Activated naive CD4-positive, alpha-beta T cell (primary cell): Measurements from ENCODE around the gene LCNL1.
A peak's percentile ranks its signal among the peaks of the same experiment; 100 is the strongest.

Experiments
- DNase-seq, 4 experiments: peaks; one replicate each; lab custom pipeline; 2025; lab: John Stamatoyannopoulos, UW

Gene LCNL1

DNA sequence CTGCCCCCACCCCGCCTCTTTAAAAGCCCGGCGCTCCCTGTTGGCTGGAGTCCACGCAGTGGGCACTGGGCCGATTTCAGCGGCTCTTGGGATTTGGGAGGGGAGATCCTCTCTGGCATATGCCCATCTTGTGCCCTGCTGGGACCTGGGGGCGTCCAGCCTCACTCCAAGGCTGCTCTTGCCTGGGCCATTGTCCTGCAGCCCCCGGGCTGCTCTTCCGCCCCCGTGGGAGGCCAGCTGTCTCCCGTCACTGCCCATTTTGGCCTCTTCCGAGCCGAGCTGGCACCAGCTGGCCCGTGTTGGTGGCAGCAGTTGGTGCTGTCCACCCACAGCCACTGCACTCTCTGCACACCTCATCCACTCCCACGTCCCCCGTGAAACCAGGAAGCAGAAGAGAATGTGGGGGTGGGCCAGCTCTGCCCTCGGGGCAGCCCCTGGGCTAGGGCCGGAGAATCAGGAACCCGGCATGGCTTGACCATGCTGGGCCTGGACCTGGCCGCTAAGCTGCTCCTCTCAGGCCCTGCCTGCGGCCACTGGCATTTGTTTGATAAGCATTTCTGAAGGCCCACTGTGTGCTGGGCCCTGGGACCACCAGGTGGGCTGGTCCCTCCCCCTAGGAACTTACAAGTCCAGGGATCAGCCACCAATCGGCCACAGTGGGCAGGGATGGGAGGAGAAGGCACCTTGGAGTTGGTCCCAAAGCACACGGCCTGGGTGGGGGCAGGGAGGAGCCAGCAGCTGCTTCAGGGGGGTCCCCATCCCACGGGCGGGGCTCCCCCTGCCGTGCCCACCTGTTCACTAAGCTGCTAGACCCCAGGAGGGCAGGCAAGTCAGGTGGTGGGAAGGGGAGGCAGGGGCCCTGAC, 35.5 kb upstream of the LCNL1 start:
- no peak for DNase-seq

DNA sequence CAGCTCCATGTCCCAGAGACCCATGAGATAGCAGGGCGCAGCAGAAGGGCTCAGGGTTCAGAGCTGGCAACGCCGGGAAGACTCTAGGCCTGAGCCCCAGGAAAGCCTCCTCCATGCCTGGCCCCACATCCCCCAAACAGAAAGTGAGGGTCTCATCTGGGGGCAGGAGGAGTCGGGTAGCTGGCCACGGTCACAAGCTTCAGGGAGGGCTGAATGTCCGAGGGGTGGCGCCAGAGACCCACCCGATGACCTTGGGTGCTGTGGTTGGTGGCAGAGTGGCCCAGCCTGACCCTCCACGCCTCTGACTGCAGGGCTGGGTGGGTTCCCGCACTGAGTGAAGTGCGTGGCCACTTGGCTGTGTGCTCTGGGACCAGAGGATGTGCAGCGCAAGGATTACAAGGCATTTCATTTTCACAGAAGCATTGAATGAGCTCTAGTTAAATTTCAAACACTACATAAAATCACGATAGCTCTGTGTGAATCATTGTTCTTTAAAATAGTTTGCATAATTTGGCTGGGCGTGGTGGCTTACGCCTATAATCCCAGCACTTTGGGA, 34.8 kb upstream of the LCNL1 start:
- DNase-seq, result no peak

GRCh38 chr9:136949239-136949816, 33.5 kb upstream of the LCNL1 start:
- no peak for DNase-seq

DNA sequence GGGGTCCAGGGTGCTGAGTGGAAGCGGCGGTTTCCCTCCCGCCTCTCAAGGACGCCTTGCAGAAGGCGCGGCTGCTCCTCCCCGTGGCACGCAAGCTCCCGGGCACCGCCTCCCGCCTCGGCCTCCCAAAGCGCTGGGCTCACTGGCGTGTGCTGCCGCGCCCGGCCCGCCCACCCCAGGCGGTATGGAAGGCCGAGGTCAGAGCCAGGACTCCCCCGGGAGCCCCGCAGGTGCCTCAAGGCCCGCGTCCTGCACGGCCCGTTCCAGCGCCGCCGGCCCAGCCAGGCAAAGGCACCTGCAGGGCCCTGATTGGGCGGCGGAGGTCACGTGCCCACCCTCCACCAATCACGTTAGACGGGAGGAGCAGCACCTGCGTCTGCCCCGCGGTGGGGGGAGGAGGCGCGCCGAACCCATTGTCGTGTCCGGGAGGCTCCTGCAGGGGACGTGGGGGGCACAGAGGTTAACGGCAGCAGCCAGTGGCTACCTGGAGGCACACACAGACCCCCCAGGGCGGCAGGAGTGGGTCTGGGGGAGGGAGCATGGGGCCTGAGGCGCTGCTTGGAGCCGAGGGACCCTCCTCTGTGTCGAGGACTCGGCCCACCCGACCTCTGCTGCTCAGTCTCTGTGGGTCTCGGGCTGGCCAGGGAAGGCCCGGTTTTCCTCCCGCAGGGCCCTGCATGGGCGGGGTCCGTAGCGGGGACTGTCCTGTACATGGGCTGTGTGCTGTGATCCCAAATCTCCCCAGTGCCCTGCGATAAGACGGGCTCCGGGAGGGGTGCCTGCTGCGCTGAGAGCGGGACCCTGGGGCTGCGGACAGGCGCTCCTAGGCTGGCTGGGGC, 32.8 kb upstream of the LCNL1 start:
- peak; percentile 87 to 94 (median 91) for DNase-seq

DNA sequence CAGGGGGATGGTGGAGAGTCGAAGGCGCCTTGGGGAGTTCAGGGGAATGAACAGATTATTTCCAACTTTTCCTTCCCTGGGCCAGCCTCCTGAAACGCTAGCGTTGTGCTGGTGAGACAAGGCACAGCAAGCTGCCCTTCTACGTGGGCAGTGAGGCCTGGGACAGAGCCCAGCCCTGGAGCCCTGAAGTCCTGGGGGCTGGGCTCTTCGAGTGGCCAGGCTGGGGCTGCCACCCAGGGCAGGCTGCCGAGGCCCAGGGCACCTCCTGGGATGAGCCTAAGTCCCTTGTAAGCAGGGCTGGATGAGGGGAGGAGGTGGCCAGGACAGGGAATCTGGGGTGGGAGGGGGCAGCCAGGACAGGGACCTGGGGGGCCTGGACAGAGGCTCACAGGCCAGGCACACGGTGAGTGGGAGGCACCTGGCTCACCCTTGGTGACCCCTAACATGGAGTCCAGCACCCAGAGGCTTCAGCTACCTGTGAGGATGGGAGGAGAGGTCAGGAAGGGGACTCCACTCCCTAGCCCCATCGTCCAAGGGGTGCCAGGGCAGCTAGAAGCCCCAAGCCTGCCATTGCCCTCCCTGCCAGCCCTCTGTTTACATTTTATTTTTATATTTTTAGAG, 32.0 kb upstream of the LCNL1 start:
- no peak for DNase-seq

DNA sequence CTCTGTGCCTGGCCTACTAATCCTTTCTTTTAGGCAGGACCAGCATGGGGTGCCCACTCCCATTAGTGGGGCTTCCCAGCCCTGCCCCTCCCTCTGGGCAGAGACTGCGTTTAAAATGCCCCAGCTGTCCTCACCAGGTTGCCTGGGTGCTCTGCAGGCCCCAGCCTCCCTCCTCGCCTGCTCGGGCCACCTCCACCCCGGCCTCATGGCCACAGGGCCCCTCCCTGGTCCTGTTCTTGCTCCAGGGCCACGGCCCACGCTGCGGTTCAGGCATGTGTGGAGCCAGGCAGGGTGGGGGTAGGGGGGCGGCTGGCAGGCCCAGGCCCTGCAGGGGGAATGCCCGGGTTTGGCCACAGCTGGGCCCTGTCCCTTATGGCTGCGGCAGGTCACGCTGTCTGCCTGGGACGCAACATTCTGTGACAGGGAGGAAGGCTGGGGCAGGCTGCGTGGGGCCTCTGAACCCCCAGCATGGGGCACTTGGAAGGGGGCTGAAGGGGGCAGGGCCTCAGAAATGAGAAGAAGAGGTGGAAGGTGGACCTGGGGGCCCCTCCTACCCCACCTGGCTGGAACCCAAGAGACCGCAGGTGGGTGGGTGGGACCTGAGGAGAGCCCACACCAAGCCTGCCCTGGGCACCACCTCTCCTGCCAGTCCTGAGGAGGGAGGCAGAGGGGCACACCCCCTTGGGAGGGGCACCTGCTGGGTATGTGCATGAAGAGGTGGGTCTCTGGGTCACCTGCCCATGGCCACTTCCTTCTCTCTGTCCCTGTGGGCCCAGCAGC, 31.1 kb upstream of the LCNL1 start, which contains the start of gene LCN12:
TSS of gene LCN12 (plus strand) at position 733 of the 780 bp plus-strand sequence. CDS start 55 bp downstream, outside the sequence.
- DNase-seq, result no peak

DNA sequence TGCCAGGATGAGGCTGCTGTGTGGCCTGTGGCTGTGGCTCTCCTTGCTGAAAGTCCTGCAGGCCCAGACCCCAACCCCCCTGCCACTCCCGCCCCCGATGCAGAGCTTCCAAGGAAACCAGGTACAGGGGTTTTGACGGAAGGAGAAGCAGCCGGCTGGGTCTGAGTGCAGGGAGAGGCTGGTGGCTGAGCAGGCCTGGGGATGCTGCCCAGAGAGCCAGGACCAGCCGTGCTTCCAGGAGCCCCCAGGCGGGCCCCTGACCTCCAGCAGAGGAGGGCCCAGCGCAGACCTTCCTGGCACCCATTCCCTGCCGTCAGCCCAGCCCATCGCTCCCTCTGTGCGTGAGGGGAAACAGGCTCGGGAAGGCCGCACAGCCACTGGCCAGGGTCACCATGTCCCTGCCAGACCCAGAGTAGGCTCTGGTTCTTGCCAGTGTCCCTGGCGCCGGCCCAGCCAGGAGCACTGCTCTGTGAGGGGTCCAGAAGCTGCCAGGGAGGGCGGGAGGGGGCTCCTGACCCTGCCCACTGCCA, 30.4 kb upstream of the LCNL1 start:
- no peak for DNase-seq

- DNase-seq, result no peak
Observed at GRCh38 chr9:136952876-136953770, 29.7 kb upstream of the LCNL1 start.

GRCh38 chr9:136953771-136954269, 29.0 kb upstream of the LCNL1 start:
- no peak for DNase-seq

- DNase-seq, result no peak
Observed at GRCh38 chr9:136954270-136955083, 28.3 kb upstream of the LCNL1 start.

- DNase-seq, result no peak
Observed at GRCh38 chr9:136955202-136955942, 27.4 kb upstream of the LCNL1 start.

DNA sequence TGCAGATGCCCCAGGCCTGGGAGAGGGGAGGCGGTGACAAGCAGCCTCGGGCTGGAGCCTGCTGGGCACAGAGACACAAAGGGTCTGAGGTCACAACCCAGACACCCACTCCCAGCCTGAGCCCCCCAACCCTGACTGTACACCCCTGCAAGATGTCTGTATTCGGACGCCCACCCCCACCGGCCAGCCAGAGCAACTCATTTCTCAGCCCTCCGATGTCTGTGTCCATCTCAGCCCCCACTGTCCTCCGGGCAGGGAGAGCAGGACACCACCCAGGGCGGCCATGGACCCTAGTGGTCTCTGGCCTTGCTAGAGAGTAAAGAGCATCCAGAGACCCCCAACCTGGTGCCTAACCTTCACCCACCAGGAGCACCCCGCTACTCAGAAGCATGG, 26.9 kb upstream of the LCNL1 start:
- no peak for DNase-seq

DNA sequence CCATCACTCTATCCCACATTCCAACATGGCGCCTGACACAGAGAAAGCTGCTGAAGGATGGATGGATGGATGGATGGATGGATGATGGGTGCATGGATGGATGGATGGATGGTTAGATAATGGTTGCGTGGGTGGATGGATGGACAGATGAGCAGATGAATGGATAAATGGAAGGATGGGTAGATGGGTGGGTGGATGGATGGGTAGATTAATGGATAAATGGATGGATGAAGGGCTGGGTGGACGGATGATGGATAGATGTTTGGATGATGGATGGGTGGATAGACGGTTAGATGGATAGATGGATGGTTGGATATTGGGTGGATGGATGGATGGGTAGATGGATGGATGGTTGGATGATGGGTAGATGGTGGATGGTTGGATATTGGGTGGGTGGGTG, 26.2 kb upstream of the LCNL1 start:
- no peak for DNase-seq

DNA sequence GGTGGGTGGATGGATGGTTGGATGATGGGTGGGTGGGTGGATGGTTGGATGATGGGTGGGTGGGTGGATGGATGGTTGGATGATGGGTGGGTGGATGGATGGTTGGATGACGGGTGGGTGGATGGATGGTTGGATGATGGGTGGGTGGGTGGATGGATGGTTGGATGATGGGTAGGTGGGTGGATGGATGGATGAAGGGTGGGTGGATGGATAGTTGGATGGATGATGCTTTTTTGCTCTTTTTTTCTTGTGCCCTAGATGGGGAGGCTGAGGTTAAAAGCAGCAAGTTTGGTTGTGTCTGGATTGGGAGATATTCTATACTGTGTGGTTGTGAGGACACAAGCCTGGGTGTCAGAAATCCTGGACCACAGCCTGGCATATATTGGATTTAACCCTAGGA, 25.3 kb upstream of the LCNL1 start:
- no peak for DNase-seq

GRCh38 chr9:136957901-136958300, 24.9 kb upstream of the LCNL1 start:
- DNase-seq, result no peak

DNA sequence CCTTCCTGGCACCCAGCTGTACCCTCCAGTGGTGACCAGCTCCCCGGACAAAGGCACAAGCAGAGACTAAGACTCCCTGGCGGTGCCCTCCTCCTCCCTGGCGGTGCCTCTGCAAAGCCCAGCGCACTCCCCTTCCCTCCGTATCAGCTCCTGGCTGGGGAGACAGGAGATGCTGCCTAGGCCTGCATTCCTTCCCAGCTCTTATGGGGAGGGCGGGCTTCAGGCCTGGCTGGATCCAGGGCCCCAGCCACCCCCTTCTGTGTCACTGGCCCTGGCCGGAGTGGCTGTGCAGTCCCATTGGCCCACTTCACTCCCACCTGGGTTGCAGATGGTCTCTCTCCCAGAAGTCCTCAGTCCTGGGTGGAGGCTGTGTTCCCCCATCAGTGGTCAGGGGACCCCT, 24.3 kb upstream of the LCNL1 start:
- no peak for DNase-seq

DNA sequence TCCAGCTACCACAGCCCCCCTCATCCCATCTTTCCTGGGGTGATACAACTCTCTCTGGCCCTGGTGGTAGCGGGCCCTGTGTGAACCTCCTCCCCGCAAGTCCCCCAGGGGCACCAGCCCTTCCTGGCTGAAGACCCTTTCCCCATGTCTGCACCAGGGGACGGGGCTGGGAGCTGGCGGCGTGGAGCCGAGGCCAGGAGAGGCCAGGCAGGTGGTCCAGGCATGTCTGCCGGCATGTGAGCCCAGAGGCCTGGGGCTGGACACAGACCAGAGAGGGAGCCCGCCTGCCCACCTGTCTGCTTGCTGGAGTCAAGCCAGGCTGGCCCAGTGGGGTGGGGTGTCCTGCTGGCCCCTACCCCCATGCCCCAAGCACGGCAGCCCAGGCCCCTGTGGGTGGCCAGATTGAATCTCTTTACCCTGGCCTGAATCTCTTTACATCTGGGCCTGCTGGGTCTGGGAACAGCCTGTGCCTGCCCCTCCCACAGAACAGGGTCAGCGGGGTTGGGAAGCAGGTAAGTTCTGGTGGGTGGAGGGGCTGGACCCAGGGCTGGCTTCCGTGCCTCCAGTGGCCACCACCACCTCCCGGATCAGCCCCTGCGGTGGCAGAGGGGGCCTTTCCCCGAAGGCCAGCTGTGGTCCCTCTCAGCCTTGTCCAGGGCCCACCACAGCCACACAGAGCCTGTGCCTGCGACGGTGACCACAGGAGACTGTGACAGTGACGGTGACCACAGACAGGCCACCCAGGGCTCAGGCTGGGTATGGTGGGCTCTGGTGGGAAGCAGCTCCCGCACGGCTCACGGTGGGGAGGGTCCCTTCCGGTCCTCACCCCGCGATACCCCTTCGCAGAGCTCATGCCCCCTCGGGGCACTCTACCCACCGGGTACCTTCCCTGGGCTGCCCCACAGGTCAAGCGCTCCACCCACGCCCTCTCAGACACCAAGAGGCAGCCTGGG, 23.6 kb upstream of the LCNL1 start:
- DNase-seq, result no peak
